ENCODE data around the gene PLXNA2. TPM values are rescaled to one million over a fixed set of nuclear protein-coding genes. Genes with fewer than 3 reads are reported as not detected.

Gene PLXNA2
- total and polyA plus RNA-seq, 2 of the 4 experiments (the other 2 are of a cell fraction): 0.72 to 1.1 TPM

- DNase-seq (no peak), ATAC-seq (ENCODE audit: low read depth) (no peak)
- H2BK20ac ChIP-seq (ENCODE audit: low read depth, low read length): no peak overlapping the region
- ChIA-PET CTCF (interaction anchor here (1.4 kb wide), 1 partner anchor 202 kb away, joined by 5 read pairs; no protein-coding TSS in a partner anchor), POLR2A (ENCODE audit: unreplicated experiment) (no interaction called here)
- no peaks in the 10 kb centered on the region for H3K79me1 ChIP-seq (ENCODE audit: low read depth in 1 of 2, low read length in 2 of 2)
- H4K5ac ChIP-seq (ENCODE audit: low read depth, low read length): no peak overlapping the region
- H3K4ac ChIP-seq (ENCODE audit: low read depth, low read length): no peak overlapping the region
- peaks cover 3% of the 10 kb centered on the region; the same call in 1 of the 2 replicates for H3K9me1 ChIP-seq (ENCODE audit: insufficient read depth, low read length)
- no peak overlapping the region for H3K18ac ChIP-seq (ENCODE audit: low read depth, low read length)
- H3K36me3 ChIP-seq (ENCODE audit: control insufficient read depth, insufficient read depth, low read length): no peaks in the 10 kb centered on the region
- no peak overlapping the region for H3K23ac ChIP-seq (ENCODE audit: low read depth, low read length)
- intact Hi-C loops (cut with micrococcal nuclease): no loop called here
- H3K27ac ChIP-seq (ENCODE audit: insufficient read depth, low read length): no peak overlapping the region
- no peaks in the 10 kb centered on the region for H3K27me3 ChIP-seq (ENCODE audit: control insufficient read depth, insufficient read depth, low read length)
- H2BK15ac ChIP-seq (ENCODE audit: low read depth, low read length): no peak overlapping the region
- no peak overlapping the region for H2BK5ac ChIP-seq (ENCODE audit: low read depth, low read length, poor library complexity, severe bottlenecking)
- no peak overlapping the region for H3K4me3 ChIP-seq (ENCODE audit: insufficient read depth, low read depth, low read length)
- no peak overlapping the region for H3K14ac ChIP-seq (replicated peaks; ENCODE audit: low read depth, low read length)
- H2AFZ ChIP-seq (replicated peaks; ENCODE audit: low read length, poor library complexity): no peak overlapping the region
- H2AK5ac ChIP-seq (ENCODE audit: low read depth, low read length): no peak overlapping the region
- 90% methylated on average over 2 of the region's 13 CpGs; no CpG with 5 or more reads in 1 of the 2 experiments for WGBS, 2 experiments (ENCODE audit: extremely low coverage in 2 of 2, insufficient read length in 1 of 2)
- H3K4me1 ChIP-seq (ENCODE audit: control insufficient read depth, insufficient read depth, low read length): peaks cover 6% of the 10 kb centered on the region; the same call in 1 of the 2 replicates
- no TSS peak for BruUV-seq (replicated peaks)
- no peaks in the 10 kb centered on the region for H4K20me1 ChIP-seq (ENCODE audit: insufficient read depth, low read length)
- dilution Hi-C loops (cut with HindIII; ENCODE audit: low sequenced_read_pairs, unreplicated experiment): no loop called here
- H4K8ac ChIP-seq (ENCODE audit: low read depth in 2 of 2, low read length in 2 of 2): no peak overlapping the region
- no peak overlapping the region for H3K56ac ChIP-seq (ENCODE audit: extremely low read depth, insufficient read depth, low read length)
- in situ Hi-C loops (cut with MboI; ENCODE audit: low sequenced_read_pairs): no loop called here
- H3K4me2 ChIP-seq (ENCODE audit: low read depth, low read length): no peak overlapping the region
- no peak overlapping the region for H4K91ac ChIP-seq (ENCODE audit: insufficient read depth, low read depth, low read length)
- H2BK120ac ChIP-seq (ENCODE audit: low read depth, low read length): no peak overlapping the region
- H2AK9ac ChIP-seq (replicated peaks; ENCODE audit: low read depth, low read length, poor library complexity): no peak overlapping the region
- TF ChIP-seq BHLHE40 (IDR thresholded peaks at IDR 0.05; ENCODE audit: low read depth, low read length): no peak
- TF ChIP-seq SMC3 (IDR thresholded peaks at IDR 0.05; ENCODE audit: low read depth, low read length): no peak
- no peak for TF ChIP-seq NFE2L2 (IDR thresholded peaks at IDR 0.05; ENCODE audit: low read depth, low read length)
- TF ChIP-seq CEBPB (IDR thresholded peaks at IDR 0.05; ENCODE audit: low read depth, low read length): no peak
- no peak for TF ChIP-seq CHD1 (IDR thresholded peaks at IDR 0.05; ENCODE audit: low read depth, low read length)
- no peak for TF ChIP-seq RAD21 (IDR thresholded peaks at IDR 0.05; ENCODE audit: low read length)
- no peak for TF ChIP-seq RCOR1 (IDR thresholded peaks at IDR 0.05; ENCODE audit: insufficient replicate concordance, low read length)
- no peak for TF ChIP-seq FOS (IDR thresholded peaks at IDR 0.05; ENCODE audit: low read depth, low read length)
- TF ChIP-seq USF2 (IDR thresholded peaks at IDR 0.05; ENCODE audit: low read depth, low read length): no peak
- no peaks in the 10 kb centered on the region for H3K9me3 ChIP-seq (ENCODE audit: control insufficient read depth, insufficient read depth, low read length)
- H3K9ac ChIP-seq (ENCODE audit: low read depth, low read length): no peak overlapping the region
Measured at GRCh38 chr1:208042868-208043267, 201.3 kb downstream of the PLXNA2 start.
